ENCODE data around the gene RBPJ.

Gene RBPJ

GRCh38 chr4:26420913-26421312 is 100.1 kb downstream of the RBPJ start:
- no peak for DNase-seq (ENCODE audit: low read depth)

GRCh38 chr4:26424153-26424552 is 103.3 kb downstream of the RBPJ start:
- DNase-seq (ENCODE audit: low read depth): no peak

GRCh38 chr4:26424838-26425237 is 104.0 kb downstream of the RBPJ start:
- no peak for DNase-seq (ENCODE audit: low read depth)

GRCh38 chr4:26425953-26426352 is 105.1 kb downstream of the RBPJ start:
- DNase-seq (ENCODE audit: low read depth): no peak

GRCh38 chr4:26426892-26427291 is 106.1 kb downstream of the RBPJ start:
- no peak for DNase-seq (ENCODE audit: low read depth)

- DNase-seq (ENCODE audit: low read depth): no peak
Measured at GRCh38 chr4:26429910-26430309, 109.1 kb downstream of the RBPJ start.

- DNase-seq (ENCODE audit: low read depth): no peak
Measured at GRCh38 chr4:26431461-26432180, 110.8 kb downstream of the RBPJ start.

- DNase-seq (ENCODE audit: low read depth): no peak
Measured at GRCh38 chr4:26432419-26432818, 111.6 kb downstream of the RBPJ start.

GRCh38 chr4:26433556-26433955 is 112.7 kb downstream of the RBPJ start:
- no peak for DNase-seq (ENCODE audit: low read depth)

- DNase-seq (ENCODE audit: low read depth): no peak
Measured at GRCh38 chr4:26434030-26434639, 113.3 kb downstream of the RBPJ start.

- no peak for DNase-seq (ENCODE audit: low read depth)
Measured at GRCh38 chr4:26441102-26441501, 120.3 kb downstream of the RBPJ start.

GRCh38 chr4:26441771-26442170 is 121.0 kb downstream of the RBPJ start:
- no peak for DNase-seq (ENCODE audit: low read depth)

GRCh38 chr4:26447378-26447777 is 126.6 kb downstream of the RBPJ start:
- no peak for DNase-seq (ENCODE audit: low read depth)

GRCh38 chr4:26450418-26450817 is 129.6 kb downstream of the RBPJ start:
- no peak for DNase-seq (ENCODE audit: low read depth)

- no peak for DNase-seq (ENCODE audit: low read depth)
Measured at GRCh38 chr4:26451597-26451996, 130.8 kb downstream of the RBPJ start.

GRCh38 chr4:26452565-26453531 is 132.0 kb downstream of the RBPJ start:
- DNase-seq (ENCODE audit: low read depth): no peak

- no peak for DNase-seq (ENCODE audit: low read depth)
Measured at GRCh38 chr4:26454961-26455360, 134.1 kb downstream of the RBPJ start.

- no peak for DNase-seq (ENCODE audit: low read depth)
Measured at GRCh38 chr4:26455571-26455970, 134.8 kb downstream of the RBPJ start.

- DNase-seq (ENCODE audit: low read depth): no peak
Measured at GRCh38 chr4:26457412-26457811, 136.6 kb downstream of the RBPJ start.

GRCh38 chr4:26458157-26458561 is 137.3 kb downstream of the RBPJ start:
- no peak for DNase-seq (ENCODE audit: low read depth)

- no peak for DNase-seq (ENCODE audit: low read depth)
Measured at GRCh38 chr4:26459054-26459755, 138.4 kb downstream of the RBPJ start.
